Measurements from ENCODE around the gene RBM6. TPM values are rescaled to one million over a fixed set of nuclear protein-coding genes. Genes with fewer than 3 reads are reported as not detected.
A peak's percentile ranks its signal among the peaks of the same experiment; 100 is the strongest.
"Not testable (repeated sequence)": the region's sequence is repeated elsewhere in the genome, so short reads cannot be mapped to it uniquely, and the experiment has no call there.

The RBM6 gene
- total RNA-seq, 1 donor from 2014 or later: 110 TPM

DNA sequence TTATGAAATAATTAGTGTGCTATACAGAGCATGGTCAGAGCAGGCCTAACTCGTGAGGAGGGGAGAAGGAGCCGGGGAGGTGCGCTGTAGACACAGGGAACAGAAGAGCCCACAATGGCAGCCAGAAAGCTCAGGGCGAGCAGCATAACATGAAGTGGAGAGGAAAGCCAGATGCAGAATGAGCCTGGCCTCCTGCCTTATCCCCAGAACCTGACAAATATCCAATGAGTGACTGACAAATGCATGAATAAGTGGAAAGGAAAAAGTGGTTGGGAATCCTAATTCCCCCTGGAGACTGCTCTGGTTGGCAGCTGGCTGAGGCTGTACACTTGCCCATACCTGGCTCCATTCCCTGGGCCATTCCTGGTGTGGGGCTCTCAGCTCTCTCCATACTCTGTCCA is 27.1 kb upstream of the RBM6 start:
- H3K4me1 ChIP-seq: no peaks in the 10 kb centered on the region
- no peak overlapping the region for H3K27ac ChIP-seq
- peaks cover 35% of the 10 kb centered on the region for H3K36me3 ChIP-seq
- DNase-seq (no peak), ATAC-seq (no peak)
- no peak overlapping the region for H3K4me3 ChIP-seq
- TF ChIP-seq, protein P1, sequence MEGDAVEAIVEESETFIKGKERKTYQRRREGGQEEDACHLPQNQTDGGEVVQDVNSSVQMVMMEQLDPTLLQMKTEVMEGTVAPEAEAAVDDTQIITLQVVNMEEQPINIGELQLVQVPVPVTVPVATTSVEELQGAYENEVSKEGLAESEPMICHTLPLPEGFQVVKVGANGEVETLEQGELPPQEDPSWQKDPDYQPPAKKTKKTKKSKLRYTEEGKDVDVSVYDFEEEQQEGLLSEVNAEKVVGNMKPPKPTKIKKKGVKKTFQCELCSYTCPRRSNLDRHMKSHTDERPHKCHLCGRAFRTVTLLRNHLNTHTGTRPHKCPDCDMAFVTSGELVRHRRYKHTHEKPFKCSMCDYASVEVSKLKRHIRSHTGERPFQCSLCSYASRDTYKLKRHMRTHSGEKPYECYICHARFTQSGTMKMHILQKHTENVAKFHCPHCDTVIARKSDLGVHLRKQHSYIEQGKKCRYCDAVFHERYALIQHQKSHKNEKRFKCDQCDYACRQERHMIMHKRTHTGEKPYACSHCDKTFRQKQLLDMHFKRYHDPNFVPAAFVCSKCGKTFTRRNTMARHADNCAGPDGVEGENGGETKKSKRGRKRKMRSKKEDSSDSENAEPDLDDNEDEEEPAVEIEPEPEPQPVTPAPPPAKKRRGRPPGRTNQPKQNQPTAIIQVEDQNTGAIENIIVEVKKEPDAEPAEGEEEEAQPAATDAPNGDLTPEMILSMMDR (IDR thresholded peaks at IDR 0.05): no peak
- H3K9me3 ChIP-seq: no peaks in the 10 kb centered on the region
- intact Hi-C loops (cut with DNase I): loop anchor here (10.0 kb wide), 1 partner anchor 118 kb away; the partner anchor contains the start of gene CDHR4
- no peaks in the 10 kb centered on the region for H3K27me3 ChIP-seq

DNA sequence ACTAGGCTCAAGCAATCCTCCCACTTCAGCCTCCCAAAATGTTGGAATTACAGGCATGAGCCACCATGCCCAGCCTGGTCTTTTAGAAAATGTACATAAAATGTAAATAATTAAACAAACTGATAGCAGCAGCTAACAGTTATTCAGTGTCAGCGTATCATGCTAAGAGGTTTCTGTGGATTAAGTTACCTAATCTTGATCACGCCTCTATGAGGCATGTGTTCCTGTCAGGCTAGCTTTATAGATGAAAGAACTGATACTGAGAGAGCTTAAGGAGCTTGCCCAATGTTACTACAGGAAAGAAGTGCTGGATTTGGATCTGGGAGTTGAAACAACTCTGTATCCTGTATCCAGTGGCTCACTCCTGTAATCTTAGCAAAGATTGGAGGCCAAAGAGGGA is 25.0 kb upstream of the RBM6 start:
- Histone ChIP-seq H3K4me3 (no peak overlapping the region), H3K36me3 (peaks cover 23% of the 10 kb centered on the region), H3K9me3 (no peaks in the 10 kb centered on the region), H3K4me1 (no peaks in the 10 kb centered on the region), H3K27me3 (no peaks in the 10 kb centered on the region), H3K27ac (no peak overlapping the region)
- ATAC-seq (peak; percentile 60), DNase-seq (no peak)
- intact Hi-C loops (cut with DNase I): loop anchor here (10.0 kb wide), 1 partner anchor 120 kb away; the partner anchor contains the start of gene CDHR4
- TF ChIP-seq, protein P1 (IDR thresholded peaks at IDR 0.05): no peak

DNA sequence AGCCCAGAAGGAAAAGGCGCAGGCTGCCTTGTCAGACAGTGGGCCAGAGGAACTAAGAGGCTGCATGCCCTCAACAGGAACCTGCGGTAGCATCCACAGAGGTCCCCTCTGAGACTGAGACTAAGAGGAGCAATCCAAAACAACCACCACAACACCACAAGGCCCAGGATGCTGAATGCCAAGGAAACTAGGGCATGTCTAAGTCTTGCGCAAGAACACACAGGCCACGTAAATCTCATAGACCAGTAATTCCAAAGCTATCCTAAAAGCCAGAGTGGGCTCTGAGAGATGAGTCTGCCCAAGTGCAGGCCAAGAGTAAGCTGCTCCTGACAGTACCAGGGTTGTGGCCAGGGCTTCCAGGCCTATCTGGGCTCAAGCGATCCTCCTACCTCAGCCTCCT is 23.3 kb upstream of the RBM6 start:
- TF ChIP-seq, protein P1 (IDR thresholded peaks at IDR 0.05): no peak
- no peak for ATAC-seq
- Histone ChIP-seq H3K4me3 (no peak overlapping the region), H3K4me1 (no peaks in the 10 kb centered on the region), H3K27ac (no peak overlapping the region), H3K27me3 (no peaks in the 10 kb centered on the region), H3K9me3 (no peaks in the 10 kb centered on the region), H3K36me3 (peaks cover 8% of the 10 kb centered on the region)
- no peak for DNase-seq
- intact Hi-C loops (cut with DNase I): loop anchor here (10.0 kb wide), 1 partner anchor 122 kb away; the partner anchor contains the start of gene CDHR4

DNA sequence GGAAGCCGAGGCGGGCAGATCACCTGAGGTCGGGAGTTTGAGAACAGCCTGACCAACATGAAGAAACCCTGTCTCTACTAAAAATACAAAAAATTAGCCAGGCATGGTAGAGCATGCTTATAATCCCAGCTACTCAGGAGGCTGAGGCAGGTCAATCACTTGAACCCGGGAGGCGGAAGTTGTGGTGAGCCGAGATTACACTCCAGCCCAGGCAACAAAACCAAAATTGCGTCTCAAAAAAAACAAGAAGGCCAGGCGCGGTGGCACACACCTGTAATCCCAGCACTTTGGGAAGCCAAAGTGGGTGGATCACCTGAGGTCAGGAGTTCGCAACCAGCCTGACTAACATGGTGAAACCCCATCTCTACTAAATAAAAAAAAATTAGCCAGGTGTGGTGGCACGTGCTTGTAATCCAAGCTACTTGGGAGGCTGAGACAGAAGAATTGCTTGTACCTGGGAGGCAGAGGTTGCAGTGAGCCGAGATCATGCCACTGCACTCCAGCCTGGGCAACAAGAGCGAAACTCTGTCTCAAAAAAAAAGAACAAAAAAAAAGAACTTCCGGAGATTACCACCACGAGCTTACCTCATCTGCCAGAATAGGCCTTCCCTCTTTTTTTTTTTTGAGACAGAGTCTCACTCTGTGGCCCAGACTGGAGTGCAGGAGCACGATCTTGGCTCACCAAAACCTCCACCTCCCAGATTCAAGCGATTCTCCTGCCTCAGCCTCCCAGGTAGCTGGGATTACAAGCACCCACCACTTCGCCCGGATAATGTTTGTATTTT is 22.0 kb upstream of the RBM6 start:
- intact Hi-C loops (cut with DNase I): loop anchor here (10.0 kb wide), 1 partner anchor 123 kb away; the partner anchor contains the start of gene CDHR4
- not testable (repeated sequence) for H3K27ac ChIP-seq, DNase-seq, H3K4me1 ChIP-seq, H3K36me3 ChIP-seq, H3K27me3 ChIP-seq, H3K9me3 ChIP-seq, H3K4me3 ChIP-seq
- ATAC-seq: peak; percentile 64

DNA sequence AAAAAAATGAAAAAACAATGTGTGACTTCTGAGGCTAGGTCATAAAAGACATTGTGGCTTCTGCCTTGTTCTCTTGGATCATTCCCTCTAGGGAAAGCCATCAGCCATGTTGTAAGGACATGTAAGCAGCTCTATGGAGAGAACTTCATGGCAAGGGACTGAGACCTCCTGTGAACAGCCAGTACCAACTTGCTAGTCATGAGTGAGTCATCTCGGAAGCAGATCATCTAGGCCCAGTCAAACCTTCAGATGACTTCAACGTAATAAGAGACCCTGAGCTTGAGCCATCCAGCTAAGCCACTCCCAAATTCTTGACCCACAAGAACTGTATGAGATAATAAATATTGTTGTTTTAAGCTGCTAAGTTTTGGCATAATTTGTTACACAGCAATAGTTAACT is 15.3 kb upstream of the RBM6 start:
- peaks cover 11% of the 10 kb centered on the region for H3K4me1 ChIP-seq
- no peak overlapping the region for H3K27ac ChIP-seq

DNA sequence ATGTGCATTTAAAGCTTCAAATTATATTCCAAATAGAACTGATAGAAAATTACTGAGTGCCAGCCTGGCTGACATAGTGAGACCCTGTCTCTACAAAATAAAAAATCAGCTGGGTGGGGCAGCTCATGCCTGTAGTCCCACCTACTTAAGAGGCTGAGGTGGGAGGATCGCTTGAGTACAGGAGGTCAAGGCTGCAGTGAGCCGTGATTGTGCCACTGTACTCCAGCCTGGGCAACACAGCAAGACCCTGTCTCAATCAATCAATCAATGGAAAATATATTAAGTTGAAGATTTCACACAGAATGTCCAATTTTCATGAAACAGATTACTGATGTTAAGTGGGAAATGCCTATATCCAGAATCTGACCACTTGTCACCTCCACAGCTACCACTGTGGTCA is 14.5 kb upstream of the RBM6 start:
- no peaks in the 10 kb centered on the region for H3K9me3 ChIP-seq

More for the DNA sequence above, 15.3 kb upstream of the RBM6 start:
- intact Hi-C loops (cut with DNase I): no loop called here
- Histone ChIP-seq H3K27me3 (no peaks in the 10 kb centered on the region), H3K36me3 (no peaks in the 10 kb centered on the region), H3K4me3 (no peak overlapping the region), H3K9me3 (no peaks in the 10 kb centered on the region)
- ATAC-seq: no peak
- no peak for DNase-seq
- TF ChIP-seq, protein P1 (IDR thresholded peaks at IDR 0.05): no peak

More for the DNA sequence above, 14.5 kb upstream of the RBM6 start:
- DNase-seq (no peak), ATAC-seq (no peak)
- Histone ChIP-seq H3K4me3 (no peak overlapping the region), H3K36me3 (no peaks in the 10 kb centered on the region), H3K4me1 (peaks cover 11% of the 10 kb centered on the region), H3K27me3 (no peaks in the 10 kb centered on the region), H3K27ac (no peak overlapping the region)
- TF ChIP-seq, protein P1 (IDR thresholded peaks at IDR 0.05): no peak
- intact Hi-C loops (cut with DNase I): no loop called here
